ENCODE measurements around the gene DNAJC8. TPM values are rescaled to one million over a fixed set of nuclear protein-coding genes. Genes with fewer than 3 reads are reported as not detected.

The DNAJC8 gene
- polyA plus RNA-seq, 1 experiment, result 123 TPM

- Histone ChIP-seq H3K4me3 (ENCODE audit: low read depth, low read length) (peak overlapping the region; percentile 93), H3K9me3 (ENCODE audit: control insufficient read depth, insufficient read depth, low read length) (no peaks in the 10 kb centered on the region; the same call in 1 of the 2 replicates), H3K27me3 (ENCODE audit: control insufficient read depth, insufficient read depth, low read length) (no peaks in the 10 kb centered on the region), H3K27ac (ENCODE audit: low read depth, low read length) (peak overlapping the region; percentile 95)
- no peak for TF ChIP-seq CTCF (IDR thresholded peaks at IDR 0.05; ENCODE audit: low read depth, low read length)
- ChIA-PET CTCF (interaction anchor here (5.1 kb wide), 1 partner anchor 11 kb away, joined by 69 read pairs; no protein-coding TSS in a partner anchor), POLR2A (interaction anchor here (0.6 to 5.8 kb wide), 12 partner anchors 10 to 1252 kb away, joined by 3 to 46 read pairs (median 4); partner anchors contain the start of genes ATP5IF1 and MED18)
- DNase-seq (ENCODE audit: low read depth, low spot score), result peak; percentile 79
Observed at GRCh38 chr1:28259934-28260802, 27.3 kb upstream of the DNAJC8 start.

GRCh38 chr1:28259252-28259933 lies 26.6 kb upstream of the DNAJC8 start, which contains the start of gene SESN2:
Gene SESN2 (plus strand): TSS chr1:28259518. CDS start chr1:28259848, 330 bp downstream.
- ChIA-PET CTCF (interaction anchor here (1.4 to 5.1 kb wide), 2 partner anchors 10 to 100 kb away, joined by 5 to 69 read pairs; no protein-coding TSS in a partner anchor), POLR2A (interaction anchor here (0.6 to 5.8 kb wide), 12 partner anchors 10 to 1251 kb away, joined by 3 to 46 read pairs (median 4); partner anchors contain the start of genes ATP5IF1 and MED18)
- Histone ChIP-seq H3K9me3 (ENCODE audit: control insufficient read depth, insufficient read depth, low read length) (no peaks in the 10 kb centered on the region; the same call in 1 of the 2 replicates), H3K27ac (ENCODE audit: low read depth, low read length) (peak within 1 kb of the TSS; percentile 95), H3K27me3 (ENCODE audit: control insufficient read depth, insufficient read depth, low read length) (no peaks in the 10 kb centered on the region), H3K4me3 (ENCODE audit: low read depth, low read length) (peak within 1 kb of the TSS; percentile 93)
- peak; percentile 95 for DNase-seq (ENCODE audit: low read depth, low spot score)
- no peak for TF ChIP-seq CTCF (IDR thresholded peaks at IDR 0.05; ENCODE audit: low read depth, low read length)

- CTCF ChIA-PET, result interaction anchor here (1.4 to 5.1 kb wide), 2 partner anchors 9 to 101 kb away, joined by 5 to 69 read pairs; no protein-coding TSS in a partner anchor
- no peak for TF ChIP-seq CTCF (IDR thresholded peaks at IDR 0.05; ENCODE audit: low read depth, low read length)
- Histone ChIP-seq H3K4me3 (ENCODE audit: low read depth, low read length) (peak overlapping the region; percentile 39), H3K27me3 (ENCODE audit: control insufficient read depth, insufficient read depth, low read length) (no peaks in the 10 kb centered on the region), H3K27ac (ENCODE audit: low read depth, low read length) (peak overlapping the region; percentile 89), H3K9me3 (ENCODE audit: control insufficient read depth, insufficient read depth, low read length) (no peaks in the 10 kb centered on the region; the same call in 1 of the 2 replicates)
- POLR2A ChIA-PET, result interaction anchor here (0.7 to 5.8 kb wide), 5 partner anchors 9 to 1221 kb away, joined by 4 to 46 read pairs (median 5); no protein-coding TSS in a partner anchor
- no peak for DNase-seq (ENCODE audit: low read depth, low spot score)
Observed at GRCh38 chr1:28258628-28259251, 25.9 kb upstream of the DNAJC8 start.

- CTCF ChIA-PET, result interaction anchor here (1.4 to 5.1 kb wide), 2 partner anchors 8 to 102 kb away, joined by 5 to 69 read pairs; no protein-coding TSS in a partner anchor
- no peak for DNase-seq (ENCODE audit: low read depth, low spot score)
- no peak for TF ChIP-seq CTCF (IDR thresholded peaks at IDR 0.05; ENCODE audit: low read depth, low read length)
- POLR2A ChIA-PET, result interaction anchor here (0.7 to 5.8 kb wide), 3 partner anchors 8 to 1220 kb away, joined by 5 to 46 read pairs (median 5); partner anchors contain the start of gene RNU11
- H3K4me3 ChIP-seq (ENCODE audit: low read depth, low read length), result no peak overlapping the region
- H3K9me3 ChIP-seq (ENCODE audit: control insufficient read depth, insufficient read depth, low read length), result no peaks in the 10 kb centered on the region; the same call in 1 of the 2 replicates
- H3K27ac ChIP-seq (ENCODE audit: low read depth, low read length), result no peak overlapping the region
- H3K27me3 ChIP-seq (ENCODE audit: control insufficient read depth, insufficient read depth, low read length), result no peaks in the 10 kb centered on the region
Observed at GRCh38 chr1:28257736-28258135, 24.9 kb upstream of the DNAJC8 start.
